GM19324 (cell line): ENCODE results near the gene LXN.

Experiments used
- ATAC-seq: cut with Tn5 transposase; IDR thresholded peaks from one replicate; pipeline ENCODE4 v1.9.1; 2021; ENCODE audit warnings: mild to moderate bottlenecking, moderate library complexity; ENCODE audit not compliant: unreplicated experiment, low FRiP score

LXN gene

DNA sequence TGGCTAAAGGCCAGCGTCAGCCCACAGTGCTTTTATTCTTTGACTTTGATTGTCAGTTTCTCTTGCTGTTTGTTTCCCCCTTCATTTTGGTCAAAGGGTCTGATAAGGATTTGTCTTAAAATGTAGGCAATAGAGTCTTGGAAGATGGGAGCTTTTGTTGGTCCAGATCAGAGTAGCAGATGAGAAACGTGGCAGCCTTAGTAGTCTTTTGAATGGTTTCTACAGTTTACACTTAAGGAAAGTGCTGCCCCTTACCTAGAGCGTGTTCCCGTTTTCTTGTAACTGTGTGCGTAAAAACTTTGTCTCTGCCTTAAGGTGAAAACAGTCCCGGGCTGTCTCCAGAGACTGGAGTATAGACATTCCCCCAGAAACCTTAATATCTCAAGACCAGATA, 630 bp downstream of the LXN start:
- ATAC-seq, result peak; percentile 6

GRCh38 chr3:158668506-158668905, 3.9 kb downstream of the LXN start:
- no peak for ATAC-seq

- ATAC-seq, result no peak
Observed at GRCh38 chr3:158666416-158666815, 6.0 kb downstream of the LXN start.

- ATAC-seq, result no peak
Observed at GRCh38 chr3:158663832-158664231, 8.6 kb downstream of the LXN start.

GRCh38 chr3:158663246-158663645, 9.2 kb downstream of the LXN start:
- no peak for ATAC-seq

- no peak for ATAC-seq
Observed at GRCh38 chr3:158660711-158661110, 11.7 kb downstream of the LXN start.

GRCh38 chr3:158659454-158660237, 12.8 kb downstream of the LXN start:
- ATAC-seq, result no peak

- ATAC-seq, result no peak
Observed at GRCh38 chr3:158658889-158659288, 13.6 kb downstream of the LXN start.

- no peak for ATAC-seq
Observed at GRCh38 chr3:158652463-158652862, 20.0 kb downstream of the LXN start.

- ATAC-seq, result no peak
Observed at GRCh38 chr3:158651192-158651591, 21.3 kb downstream of the LXN start.

- no peak for ATAC-seq
Observed at GRCh38 chr3:158649791-158650190, 22.7 kb downstream of the LXN start.

DNA sequence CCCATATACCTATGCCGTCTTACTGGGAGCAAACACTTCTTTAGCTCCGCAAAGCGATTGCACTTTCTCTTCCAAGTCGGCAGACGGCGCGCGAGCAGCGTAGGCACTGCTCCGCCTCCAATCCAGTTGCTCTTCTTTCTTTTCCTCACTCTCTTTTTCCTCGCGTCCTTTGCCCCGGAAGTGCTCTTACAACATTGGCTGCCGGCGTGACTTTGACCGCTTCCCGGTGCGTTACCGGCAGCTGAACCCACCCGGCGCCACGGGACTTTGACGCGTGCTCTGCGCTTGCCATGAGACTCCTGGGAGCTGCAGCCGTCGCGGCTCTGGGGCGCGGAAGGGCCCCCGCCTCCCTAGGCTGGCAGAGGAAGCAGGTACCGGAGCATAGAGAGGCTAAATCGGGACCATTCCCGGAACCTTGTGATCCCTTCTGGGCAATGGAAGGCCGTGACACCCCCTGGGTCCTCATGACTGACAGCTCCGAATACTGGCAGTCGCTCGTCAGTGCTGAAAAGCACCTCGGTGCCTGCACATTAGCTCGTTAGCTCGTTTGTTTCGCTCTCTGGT, 28.0 kb downstream of the LXN start, which contains the start of gene GFM1:
GFM1 (plus strand) TSS at position 183 of the 564 bp plus-strand sequence; CDS start at position 291, 108 bp downstream.
- peak; percentile 98 for ATAC-seq

- no peak for ATAC-seq
Observed at GRCh38 chr3:158642474-158643210, 29.8 kb downstream of the LXN start.

DNA sequence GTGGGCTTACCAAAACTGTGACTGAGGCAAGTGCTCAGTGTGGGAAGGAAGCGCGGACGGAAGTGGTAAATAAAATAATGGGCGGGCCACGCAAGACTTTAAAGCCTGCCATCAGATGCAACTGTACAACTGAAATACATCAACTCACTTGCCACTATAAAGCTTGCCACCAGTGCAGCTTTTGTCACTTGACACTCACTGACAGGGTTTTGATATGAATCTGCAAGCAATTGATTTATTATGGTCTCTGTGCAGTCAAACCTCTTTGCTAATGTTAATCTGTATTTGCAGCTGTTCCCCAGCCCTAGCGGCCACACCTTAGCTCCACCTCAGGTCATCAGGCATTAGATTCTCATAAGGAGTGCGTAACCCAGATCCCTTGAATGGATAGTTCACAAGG, 30.4 kb downstream of the LXN start:
- ATAC-seq, result no peak

GRCh38 chr3:158640646-158641045, 31.8 kb downstream of the LXN start:
- ATAC-seq, result no peak

DNA sequence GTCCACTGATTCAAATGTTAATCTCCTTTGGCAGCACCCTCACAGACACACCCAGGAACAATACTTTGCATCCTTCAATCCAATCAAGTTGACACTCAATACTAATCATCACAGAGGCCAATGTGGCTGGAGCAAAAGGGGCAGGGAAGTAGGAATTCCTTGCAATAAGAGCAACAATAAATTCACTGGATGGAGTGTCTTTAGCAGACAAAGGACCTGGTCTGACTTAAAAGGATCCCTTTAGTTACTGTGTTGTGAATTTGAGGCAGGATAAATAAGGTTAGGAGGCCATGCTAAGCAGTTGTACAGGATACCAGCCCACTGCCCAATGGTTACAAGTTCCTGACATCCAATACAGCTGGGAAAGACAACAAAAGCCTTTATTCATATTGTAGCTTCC, 40.5 kb downstream of the LXN start:
- ATAC-seq, result no peak

GRCh38 chr3:158625881-158626280, 46.6 kb downstream of the LXN start:
- no peak for ATAC-seq

DNA sequence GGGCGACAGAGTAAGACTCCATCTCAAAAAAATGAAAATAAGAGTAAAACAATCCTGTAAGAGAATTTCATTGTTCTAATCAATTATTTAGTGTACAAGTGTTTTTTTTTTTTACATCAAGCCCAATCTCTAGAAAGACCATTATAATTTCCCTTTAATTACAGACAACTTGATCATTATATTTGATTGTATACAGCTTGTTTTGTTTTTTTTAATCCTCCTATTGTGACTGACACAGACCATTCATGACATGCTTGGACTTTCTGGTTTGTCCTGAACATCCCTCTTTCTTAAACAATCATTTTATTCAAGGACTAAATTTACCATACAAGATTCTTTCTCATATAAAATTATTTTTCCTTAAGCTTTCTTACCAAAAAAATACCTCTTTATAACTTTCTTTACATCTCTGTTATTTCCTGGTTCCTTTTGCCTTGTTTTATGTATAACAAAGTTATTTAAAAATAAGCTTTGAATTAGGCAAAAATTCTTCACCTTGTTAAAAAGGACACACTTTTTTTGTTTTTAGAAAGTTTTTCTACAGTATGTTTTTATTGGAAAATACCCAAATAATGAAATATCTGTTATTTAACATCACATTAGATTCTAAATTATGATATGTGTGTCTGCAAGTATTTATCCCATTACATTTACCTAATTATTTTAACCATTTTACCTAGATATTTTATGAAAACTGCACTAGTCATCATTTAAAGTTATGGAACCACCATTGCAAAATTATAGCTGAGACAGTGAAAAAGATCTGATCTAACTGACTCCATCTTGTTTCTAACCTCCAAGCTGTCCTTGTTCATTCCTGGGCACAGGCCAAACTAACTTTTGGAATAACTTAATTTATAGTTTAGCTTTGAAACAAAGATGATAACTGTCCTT, 54.2 kb downstream of the LXN start:
- ATAC-seq, result no peak
